Mucosa of descending colon (tissue), 3 donors: ENCODE data around the gene THEM5. TPM values are rescaled to one million over a fixed set of nuclear protein-coding genes. Genes with fewer than 3 reads are reported as not detected.
"Not testable (repeated sequence)": the region's sequence is repeated elsewhere in the genome, so short reads cannot be mapped to it uniquely, and the experiment has no call there.

ENCODE experiments used
- ATAC-seq: fragments of 200-7000 bp; cut with Tn5 transposase; one replicate; pipeline ENCODE4 v1.9.1; 2020; ENCODE audit warnings: mild to moderate bottlenecking, moderate library complexity
- DNase-seq, 3 donors: peaks; one replicate each; pipeline ENCODE4 v3.0.0-alpha.2; 2020
- H3K36me3 ChIP-seq: fragments of 200-600 bp; one replicate; pipeline ENCODE4 v1.8.0; 2021; ENCODE audit warnings: low read depth, mild to moderate bottlenecking
- H3K4me1 ChIP-seq: fragments of 200-600 bp; one replicate; pipeline ENCODE4 v1.8.0; 2021; ENCODE audit warnings: low read depth, mild to moderate bottlenecking
- H3K4me3 ChIP-seq: fragments of 200-600 bp; one replicate; pipeline ENCODE4 v1.8.0; 2021; ENCODE audit warnings: mild to moderate bottlenecking
- H3K9me3 ChIP-seq: fragments of 200-600 bp; one replicate; pipeline ENCODE4 v1.8.0; 2021; ENCODE audit warnings: mild to moderate bottlenecking
- intact Hi-C, 2 donors: fragments of 100-400 bp; cut with DNase I in 1 of 2; cut with micrococcal nuclease in 1 of 2; formaldehyde crosslinking; loops; one replicate each; pipeline versions ENCODE4 v1.11.0 to v1.11.1; 2022; cut with DNase I, micrococcal nuclease
- total RNA-seq, 3 donors: library from RNA; stranded (reverse); fragmentation: NEBNext Ultra II Directional in 2 of 3; extraction: Animal tissue kit (Norgen Biotek cat#: 25700) in 2 of 3; gene quantifications; one replicate each; pipeline versions ENCODE4 v1.2.1 to v1.2.4, GENCODE V29; 2021 to 2023
- TF ChIP-seq, protein P1 (sequence below): fragments of 200-600 bp; IDR thresholded peaks from one replicate; pipeline ENCODE4 v1.8.0; 2022; ENCODE audit warnings: antibody characterized with exemption, mild to moderate bottlenecking
- donor health status: DM: no; HTN: no; CAD: no; lungs with moderate emphysema.
- donor health status: DM: no; HTN: no; CAD: no.
- donor health status: DM: no; HTN: yes; CAD: no.

Gene THEM5
- total RNA-seq, 3 donors from 2014 or later, result not detected

GRCh38 chr1:151859891-151860293, 6.4 kb upstream of the THEM5 start:
- TF ChIP-seq, protein P1, sequence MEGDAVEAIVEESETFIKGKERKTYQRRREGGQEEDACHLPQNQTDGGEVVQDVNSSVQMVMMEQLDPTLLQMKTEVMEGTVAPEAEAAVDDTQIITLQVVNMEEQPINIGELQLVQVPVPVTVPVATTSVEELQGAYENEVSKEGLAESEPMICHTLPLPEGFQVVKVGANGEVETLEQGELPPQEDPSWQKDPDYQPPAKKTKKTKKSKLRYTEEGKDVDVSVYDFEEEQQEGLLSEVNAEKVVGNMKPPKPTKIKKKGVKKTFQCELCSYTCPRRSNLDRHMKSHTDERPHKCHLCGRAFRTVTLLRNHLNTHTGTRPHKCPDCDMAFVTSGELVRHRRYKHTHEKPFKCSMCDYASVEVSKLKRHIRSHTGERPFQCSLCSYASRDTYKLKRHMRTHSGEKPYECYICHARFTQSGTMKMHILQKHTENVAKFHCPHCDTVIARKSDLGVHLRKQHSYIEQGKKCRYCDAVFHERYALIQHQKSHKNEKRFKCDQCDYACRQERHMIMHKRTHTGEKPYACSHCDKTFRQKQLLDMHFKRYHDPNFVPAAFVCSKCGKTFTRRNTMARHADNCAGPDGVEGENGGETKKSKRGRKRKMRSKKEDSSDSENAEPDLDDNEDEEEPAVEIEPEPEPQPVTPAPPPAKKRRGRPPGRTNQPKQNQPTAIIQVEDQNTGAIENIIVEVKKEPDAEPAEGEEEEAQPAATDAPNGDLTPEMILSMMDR, result no peak
- no peak for DNase-seq

GRCh38 chr1:151858886-151859665, 5.6 kb upstream of the THEM5 start:
- no peak overlapping the region for H3K4me3 ChIP-seq
- ATAC-seq, result no peak
- H3K36me3 ChIP-seq, result no peaks in the 10 kb centered on the region
- DNase-seq, result no peak
- TF ChIP-seq, protein P1, result no peak
- intact Hi-C loops, result no loop called here
- no peaks in the 10 kb centered on the region for H3K4me1 ChIP-seq
- H3K9me3 ChIP-seq, result no peaks in the 10 kb centered on the region

More at GRCh38 chr1:151859891-151860293, 6.4 kb upstream of the THEM5 start:
- H3K9me3 ChIP-seq, result no peaks in the 10 kb centered on the region
- no peak overlapping the region for H3K4me3 ChIP-seq
- no peaks in the 10 kb centered on the region for H3K36me3 ChIP-seq
- intact Hi-C loops, result no loop called here
- no peaks in the 10 kb centered on the region for H3K4me1 ChIP-seq
- no peak for ATAC-seq

DNA sequence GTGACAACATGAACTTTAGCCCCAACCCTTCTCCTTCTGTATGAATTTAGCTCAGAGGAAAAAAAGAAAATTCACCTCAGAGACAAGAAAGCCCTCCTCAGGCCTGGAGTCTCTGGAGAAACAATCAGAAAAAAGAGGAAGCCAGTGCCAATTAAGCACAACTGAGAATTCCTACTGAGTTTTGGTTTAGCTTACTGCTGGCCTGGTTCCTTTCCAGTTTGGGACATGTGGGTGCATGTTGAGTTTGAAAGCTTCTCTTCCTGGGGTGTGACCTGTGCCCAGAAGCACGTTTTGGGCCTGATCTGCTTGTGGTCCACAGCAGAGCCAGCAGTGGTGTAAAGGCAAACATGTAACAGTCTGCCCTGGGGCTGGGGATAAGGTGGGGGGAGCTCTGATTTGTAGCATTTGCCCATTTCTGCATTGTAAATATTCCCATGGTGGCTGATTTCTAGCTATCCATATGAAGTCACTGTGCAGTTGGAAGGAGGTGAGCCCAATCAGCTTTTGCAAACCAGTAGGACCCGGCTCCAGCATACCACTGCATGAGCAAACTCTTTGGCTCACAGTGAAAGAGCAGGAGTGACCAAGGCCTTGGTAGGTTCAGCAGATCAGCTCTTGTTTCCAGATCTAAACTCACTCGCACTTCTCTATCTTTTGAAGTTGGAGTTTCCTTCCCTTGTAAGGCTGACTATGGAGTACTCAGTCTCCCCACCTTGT, 4.7 kb upstream of the THEM5 start:
- DNase-seq (no peak), ATAC-seq (no peak)
- H3K4me1 ChIP-seq, result no peaks in the 10 kb centered on the region
- TF ChIP-seq, protein P1, result no peak
- H3K36me3 ChIP-seq, result no peaks in the 10 kb centered on the region
- H3K4me3 ChIP-seq, result no peak overlapping the region
- intact Hi-C loops, result no loop called here
- H3K9me3 ChIP-seq, result no peaks in the 10 kb centered on the region

DNA sequence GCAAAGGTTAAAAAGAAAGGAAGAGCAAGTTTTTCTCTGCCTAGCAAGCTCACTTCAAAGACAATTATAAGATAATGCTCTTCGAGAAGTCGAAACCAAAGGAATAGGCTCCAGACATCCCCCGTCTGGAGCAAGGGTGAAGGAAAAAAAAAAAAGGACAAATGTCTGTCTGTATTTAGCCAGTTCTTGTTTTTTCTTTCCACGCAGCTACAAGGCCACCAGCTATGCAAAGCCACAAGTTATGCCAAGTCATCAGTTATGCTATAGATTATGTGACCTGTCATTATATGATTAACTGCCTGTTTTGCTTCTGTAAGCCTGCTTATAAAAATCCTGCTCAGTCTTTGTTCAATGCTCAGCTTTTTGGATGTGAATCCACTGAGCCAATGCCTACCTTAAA, 2.4 kb upstream of the THEM5 start:
- no peak for ATAC-seq
- no peaks in the 10 kb centered on the region for H3K9me3 ChIP-seq
- DNase-seq, result no peak
- intact Hi-C loops, result no loop called here
- no peaks in the 10 kb centered on the region for H3K36me3 ChIP-seq
- TF ChIP-seq, protein P1, result no peak
- no peak overlapping the region for H3K4me3 ChIP-seq
- H3K4me1 ChIP-seq, result no peaks in the 10 kb centered on the region

DNA sequence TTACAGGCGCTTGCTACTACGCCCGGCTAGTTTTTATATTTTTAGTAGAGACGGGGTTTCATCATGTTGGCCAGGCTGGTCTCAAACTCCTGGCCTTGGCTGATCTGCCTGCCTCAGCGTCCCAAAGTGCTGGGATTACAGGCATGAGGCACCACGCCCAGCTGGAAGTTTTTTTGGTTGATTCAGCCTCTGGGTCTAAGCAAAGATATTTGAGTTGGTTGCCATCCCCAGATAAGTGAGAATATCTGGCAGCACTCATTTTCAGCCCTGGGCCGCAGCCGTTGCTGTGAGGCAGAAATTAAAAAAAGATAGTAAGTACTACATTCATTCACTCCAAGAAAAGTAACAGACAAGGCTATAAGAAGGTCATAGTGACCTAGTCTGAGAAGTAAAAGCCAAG, 2.0 kb upstream of the THEM5 start:
- H3K4me3 ChIP-seq, H3K36me3 ChIP-seq, DNase-seq, H3K9me3 ChIP-seq, H3K4me1 ChIP-seq, ATAC-seq, intact Hi-C loops: not testable (repeated sequence)

GRCh38 chr1:151854658-151855057, 1.1 kb upstream of the THEM5 start:
- TF ChIP-seq, protein P1, result no peak
- intact Hi-C loops, result no loop called here
- ATAC-seq, result no peak
- no peaks in the 10 kb centered on the region for H3K9me3 ChIP-seq
- H3K4me3 ChIP-seq, result no peak overlapping the region
- H3K36me3 ChIP-seq, result no peaks in the 10 kb centered on the region
- no peak for DNase-seq
- no peaks in the 10 kb centered on the region for H3K4me1 ChIP-seq
